Astrocyte of the spinal cord (primary cell): Measurements from ENCODE around the gene CREBBP.

Experiments
- DNase-seq: peaks from one replicate; pipeline ENCODE4 v3.0.0; 2011; ENCODE audit warnings: low read depth, low spot score
- H3K4me3 ChIP-seq: 2 replicates; pipeline ENCODE4 v1.5.1; 2011; ENCODE audit warnings: low read depth, mild to moderate bottlenecking, low read length, moderate library complexity
- CTCF ChIP-seq: IDR thresholded peaks from 2 replicates; pipeline ENCODE4 v1.5.1; 2012; ENCODE audit warnings: low read depth, mild to moderate bottlenecking, low read length, inconsistent platforms
- in situ Hi-C: cut with HindIII; loops from 2 replicates; pipeline ENCODE4 v1.10.0; 2017; ENCODE audit warnings: low sequenced_read_pairs

The CREBBP gene

GRCh38 chr16:3792472-3793012 is 88.0 kb downstream of the CREBBP start:
- in situ Hi-C loops, result no loop called here

GRCh38 chr16:3791701-3792100 is 88.8 kb downstream of the CREBBP start:
- H3K4me3 ChIP-seq, result no peak overlapping the region
- no peak for TF ChIP-seq CTCF
- in situ Hi-C loops, result no loop called here
- no peak for DNase-seq

More at GRCh38 chr16:3792472-3793012, 88.0 kb downstream of the CREBBP start:
- TF ChIP-seq CTCF, result no peak
- DNase-seq, result no peak
- H3K4me3 ChIP-seq, result no peak overlapping the region

- no peak for TF ChIP-seq CTCF
- DNase-seq, result no peak
- in situ Hi-C loops, result no loop called here
- no peak overlapping the region for H3K4me3 ChIP-seq
Observed at GRCh38 chr16:3789375-3790099, 91.0 kb downstream of the CREBBP start.

- DNase-seq, result no peak
- no peak for TF ChIP-seq CTCF
- in situ Hi-C loops, result no loop called here
- H3K4me3 ChIP-seq, result no peak overlapping the region
Observed at GRCh38 chr16:3788711-3789374, 91.7 kb downstream of the CREBBP start.

GRCh38 chr16:3787924-3788661 is 92.4 kb downstream of the CREBBP start:
- TF ChIP-seq CTCF, result no peak
- DNase-seq, result no peak
- no peak overlapping the region for H3K4me3 ChIP-seq
- in situ Hi-C loops, result no loop called here

- DNase-seq, result no peak
- no peak overlapping the region for H3K4me3 ChIP-seq
- in situ Hi-C loops, result no loop called here
- no peak for TF ChIP-seq CTCF
Observed at GRCh38 chr16:3785413-3785812, 95.1 kb downstream of the CREBBP start.
